CD4-positive, alpha-beta T cell treated with Interferon gamma for 1 hour (primary cell): Measurements from ENCODE around the gene MLLT3.
A peak's percentile ranks its signal among the peaks of the same experiment; 100 is the strongest.

Experiments
- DNase-seq: peaks from one replicate; pipeline ENCODE4 v3.0.0-alpha.2; 2020

MLLT3 gene

GRCh38 chr9:20622330-20623020, at the start of gene MLLT3:
Gene MLLT3, minus strand, starts transcription at chr9:20622499.
- peak; percentile 96 for DNase-seq

GRCh38 chr9:20671635-20672034, 49.3 kb upstream of the MLLT3 start:
- DNase-seq = no peak

- no peak for DNase-seq
Measured at GRCh38 chr9:20670395-20670794, 48.1 kb upstream of the MLLT3 start.

- no peak for DNase-seq
Measured at GRCh38 chr9:20664501-20664900, 42.2 kb upstream of the MLLT3 start.

DNA sequence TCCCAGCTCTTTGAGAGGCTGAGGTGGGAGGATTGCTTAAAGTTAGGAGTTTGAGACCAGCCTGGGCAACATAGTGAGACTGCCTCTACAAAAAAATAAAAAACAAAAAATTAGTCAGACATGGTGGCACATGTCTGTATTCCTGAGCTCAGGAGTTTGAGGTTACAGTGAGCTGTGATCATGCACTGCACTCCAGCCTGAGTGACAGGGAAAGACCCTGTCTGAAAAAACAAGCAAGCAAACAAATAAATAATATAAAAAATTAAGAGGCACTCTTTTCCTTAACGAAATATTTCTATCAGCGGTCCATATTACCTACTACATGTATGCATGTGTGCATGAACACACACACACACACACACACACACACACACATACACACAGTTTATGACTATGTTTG, 40.8 kb upstream of the MLLT3 start:
- DNase-seq = no peak

DNA sequence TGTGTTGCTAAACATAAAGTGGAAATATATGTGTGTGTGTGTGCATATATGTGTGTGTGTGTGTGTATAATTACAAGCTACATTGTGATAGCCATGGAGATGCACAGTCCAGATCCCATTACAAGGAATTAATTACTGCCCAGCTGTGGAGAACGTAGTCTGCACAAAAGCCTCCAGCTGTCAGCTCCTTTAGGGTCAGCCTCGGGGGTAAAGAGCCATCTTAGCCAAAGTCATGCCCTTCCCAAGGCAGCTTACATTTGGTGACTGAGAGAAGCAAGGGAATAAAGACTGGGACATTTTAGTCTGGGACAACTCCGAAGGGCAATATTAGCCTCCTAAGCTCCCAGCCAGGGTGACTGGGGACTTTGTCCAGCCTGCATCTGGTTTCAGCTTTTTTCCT, 39.9 kb upstream of the MLLT3 start:
- DNase-seq = no peak

- DNase-seq = no peak
Measured at GRCh38 chr9:20659474-20659967, 37.2 kb upstream of the MLLT3 start.

DNA sequence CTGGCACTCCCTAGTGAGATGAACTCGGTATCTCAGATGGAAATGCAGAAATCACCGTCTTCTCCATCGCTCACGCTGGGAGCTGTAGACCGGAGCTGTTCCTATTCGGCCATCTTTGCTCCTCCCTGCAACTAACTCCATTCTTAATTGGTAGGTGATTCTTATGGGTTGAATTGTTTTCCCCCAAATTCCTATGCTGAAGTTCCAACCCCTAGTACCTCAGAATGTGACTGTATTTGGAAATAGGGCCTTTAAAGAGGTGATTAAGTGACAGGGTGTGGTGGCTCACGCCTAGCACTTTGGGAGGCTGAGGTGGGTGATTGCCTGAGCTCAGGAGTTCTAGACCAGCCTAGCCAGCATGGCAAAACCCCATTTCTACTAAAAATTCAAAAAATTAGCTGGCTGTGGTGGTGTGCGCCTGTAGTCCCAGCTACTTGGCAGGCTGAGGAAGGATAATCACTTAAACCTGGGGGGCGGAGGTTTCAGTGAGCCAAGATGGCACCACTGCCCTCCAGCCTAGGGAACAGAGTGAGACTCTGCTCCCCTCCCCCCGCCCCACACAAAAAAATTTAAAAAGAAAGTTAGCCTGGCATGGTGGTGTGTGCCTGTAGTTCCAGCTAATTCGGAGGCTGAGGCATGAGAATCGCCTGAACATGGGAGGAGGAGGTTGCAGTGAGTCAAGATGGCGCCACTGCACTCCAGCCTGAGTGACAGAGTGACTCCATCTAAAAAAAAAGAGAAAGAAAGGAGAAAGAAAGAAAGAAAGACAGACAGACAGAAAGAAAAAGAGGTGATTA, 36.6 kb upstream of the MLLT3 start:
- DNase-seq = no peak

GRCh38 chr9:20658246-20658667, 36.0 kb upstream of the MLLT3 start:
- peak; percentile 34 for DNase-seq

- no peak for DNase-seq
Measured at GRCh38 chr9:20651939-20652338, 29.6 kb upstream of the MLLT3 start.

DNA sequence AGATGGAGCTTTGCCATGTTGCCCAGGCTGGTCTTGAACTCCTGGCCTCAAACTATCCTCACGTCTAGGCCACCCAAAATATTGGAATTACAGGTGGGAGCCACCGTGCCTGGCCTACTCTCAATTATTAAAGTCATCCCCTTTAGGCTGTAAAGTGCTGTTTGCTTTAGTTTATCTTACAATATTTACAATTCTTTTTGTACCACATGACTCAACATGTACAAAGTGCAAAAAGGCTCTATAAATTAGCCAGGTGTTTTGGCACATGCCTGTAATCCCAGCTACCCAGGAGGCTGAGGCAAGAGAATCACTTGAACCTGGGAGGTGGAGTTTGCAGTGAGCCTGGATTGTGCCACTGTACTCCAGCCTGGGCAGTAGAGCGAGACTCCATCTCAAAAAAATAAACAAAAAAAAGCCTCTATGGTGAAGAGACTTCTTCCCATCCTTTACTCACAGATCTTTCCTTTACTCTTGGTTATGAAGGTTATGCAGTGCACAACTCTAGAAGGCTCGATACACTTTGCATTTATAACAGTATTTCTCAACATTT, 28.5 kb upstream of the MLLT3 start:
- no peak for DNase-seq

DNA sequence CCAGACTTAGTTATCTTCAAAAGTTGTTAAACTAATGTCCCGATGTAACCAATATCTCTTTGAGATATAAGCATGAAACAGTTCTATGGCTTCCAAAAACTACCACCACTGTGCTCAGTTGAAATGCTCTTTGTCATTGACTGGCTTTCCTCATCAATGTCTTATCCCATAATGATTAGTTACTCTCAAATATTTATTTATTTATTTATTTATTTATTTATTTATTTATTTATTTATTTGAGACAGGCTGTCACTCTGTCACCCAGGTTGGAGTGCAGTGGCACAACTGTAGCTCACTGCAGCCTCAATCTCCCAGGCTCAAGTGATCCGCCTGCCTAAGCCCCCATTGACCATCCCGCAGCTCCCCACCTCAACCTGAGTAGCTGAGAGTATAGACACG, 28.0 kb upstream of the MLLT3 start:
- DNase-seq = no peak

DNA sequence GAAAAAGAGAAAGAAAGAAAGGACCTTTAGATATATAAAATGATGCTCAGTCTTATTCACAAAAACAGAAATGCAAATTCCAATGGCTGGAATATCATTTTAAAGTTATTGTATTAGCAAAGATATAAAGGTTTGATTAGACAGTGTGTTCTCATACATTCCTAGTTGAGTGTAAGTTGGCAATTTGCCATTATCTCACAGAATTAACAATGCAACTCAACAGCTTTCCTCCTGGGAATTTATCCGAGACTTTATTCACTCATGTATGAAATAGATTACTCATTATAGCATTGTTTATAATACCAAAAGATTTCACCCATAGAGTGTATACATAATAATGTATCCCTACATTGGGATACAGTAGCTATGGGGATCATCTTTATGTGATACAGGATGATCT, 27.1 kb upstream of the MLLT3 start:
- no peak for DNase-seq

DNA sequence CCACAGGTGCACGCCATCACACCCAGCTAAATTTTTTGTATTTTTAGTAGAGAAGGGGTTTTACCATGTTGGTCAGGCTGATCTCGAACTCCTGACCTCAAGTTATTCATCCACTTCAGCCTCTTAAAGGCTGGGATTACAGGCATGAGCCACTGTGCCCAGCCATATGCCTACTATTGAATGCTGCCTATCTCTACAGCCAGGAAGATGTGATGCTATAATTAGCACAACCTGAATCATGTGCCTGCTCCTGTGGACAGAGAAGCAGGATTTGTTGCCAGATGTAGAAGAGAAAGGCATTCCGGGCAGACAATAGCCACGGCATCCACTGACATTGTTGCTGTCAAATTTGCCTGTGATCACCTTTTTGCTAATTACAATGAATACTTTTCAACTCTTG, 24.4 kb upstream of the MLLT3 start:
- DNase-seq = no peak

DNA sequence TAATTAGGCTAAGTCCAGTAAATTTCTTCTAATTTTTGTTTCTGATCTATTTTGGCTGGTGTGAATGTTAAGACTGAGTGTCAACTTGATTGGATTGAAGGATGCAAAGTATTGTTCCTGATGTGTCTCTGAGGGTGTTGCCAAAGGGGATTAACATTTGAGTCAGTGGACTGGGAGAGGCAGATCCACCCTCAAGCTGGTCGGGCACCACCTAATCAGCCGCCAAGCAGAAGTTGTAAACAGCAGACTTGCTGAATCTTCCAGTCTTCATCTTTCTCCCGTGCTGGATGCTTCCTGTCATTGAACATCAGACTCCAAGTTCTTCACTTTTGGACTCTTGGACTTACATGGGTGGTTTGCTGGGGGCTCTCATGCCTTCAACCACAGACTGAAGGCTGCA, 21.4 kb upstream of the MLLT3 start:
- DNase-seq = no peak

- DNase-seq = no peak
Measured at GRCh38 chr9:20642045-20642444, 19.7 kb upstream of the MLLT3 start.

- peak; percentile 65 for DNase-seq
Measured at GRCh38 chr9:20640331-20641187, 18.3 kb upstream of the MLLT3 start.

GRCh38 chr9:20636888-20637440, 14.7 kb upstream of the MLLT3 start:
- DNase-seq = no peak

- DNase-seq = no peak
Measured at GRCh38 chr9:20634895-20635294, 12.6 kb upstream of the MLLT3 start.

DNA sequence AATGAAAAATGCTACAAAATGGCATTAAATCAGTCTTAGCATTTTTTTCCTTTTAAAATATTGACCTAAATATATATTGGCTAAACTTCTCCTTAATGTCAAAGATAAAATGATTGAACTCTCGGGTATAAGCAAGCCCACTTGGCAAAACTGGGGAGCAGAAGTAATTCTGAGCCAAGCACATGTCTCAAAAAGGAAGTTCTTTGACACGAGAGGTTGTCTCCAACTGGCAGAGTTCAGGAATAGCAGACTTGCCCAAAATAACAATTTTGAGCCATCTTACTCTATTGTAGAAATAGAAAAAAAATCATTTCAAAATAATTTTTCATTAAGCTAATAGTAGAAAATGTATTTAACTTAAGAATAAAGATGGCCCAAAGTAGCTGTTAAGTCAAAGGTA, 10.4 kb upstream of the MLLT3 start:
- DNase-seq = no peak

DNA sequence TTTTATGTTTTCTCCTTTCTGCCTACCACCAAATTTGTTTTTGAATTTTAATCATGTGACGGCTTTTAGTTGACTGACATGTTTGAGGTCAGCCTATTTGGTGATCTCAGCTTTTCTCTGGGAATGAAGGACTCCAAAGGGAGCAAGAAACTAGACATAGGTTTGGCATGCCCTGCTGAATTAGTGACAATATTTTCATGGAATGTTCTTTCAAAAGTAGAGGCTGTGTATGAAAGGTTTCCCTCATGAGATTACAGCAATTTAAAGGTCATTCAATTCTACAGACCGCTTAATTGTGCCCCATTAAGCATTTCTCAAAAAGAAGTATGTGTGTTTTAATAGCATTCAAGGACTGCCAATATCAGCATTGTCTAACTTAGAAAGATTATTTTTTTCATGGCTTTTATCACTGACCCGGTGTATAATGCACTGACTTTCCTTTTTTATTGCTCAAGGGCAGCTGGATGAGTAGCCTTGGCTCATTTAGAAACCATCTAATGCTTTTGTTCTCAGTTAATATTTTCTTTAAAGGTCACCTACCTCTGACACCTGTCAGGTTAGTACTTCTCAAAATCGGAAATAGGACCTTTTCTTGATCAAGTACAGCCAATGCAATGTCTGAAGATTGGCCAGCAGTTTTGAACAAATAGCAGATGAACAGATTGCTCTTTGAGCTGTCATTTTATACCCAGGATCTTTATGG, 8.1 kb upstream of the MLLT3 start:
- no peak for DNase-seq

GRCh38 chr9:20625003-20625349, 2.7 kb upstream of the MLLT3 start:
- DNase-seq = no peak
